ENCODE results near the gene TMEM184C. TPM values are rescaled to one million over a fixed set of nuclear protein-coding genes. Genes with fewer than 3 reads are reported as not detected.
A peak's percentile ranks its signal among the peaks of the same experiment; 100 is the strongest.

Gene TMEM184C
- total RNA-seq, 4 donors from 2014 or later = 15.6 to 30.9 (median 20.7) TPM

DNA sequence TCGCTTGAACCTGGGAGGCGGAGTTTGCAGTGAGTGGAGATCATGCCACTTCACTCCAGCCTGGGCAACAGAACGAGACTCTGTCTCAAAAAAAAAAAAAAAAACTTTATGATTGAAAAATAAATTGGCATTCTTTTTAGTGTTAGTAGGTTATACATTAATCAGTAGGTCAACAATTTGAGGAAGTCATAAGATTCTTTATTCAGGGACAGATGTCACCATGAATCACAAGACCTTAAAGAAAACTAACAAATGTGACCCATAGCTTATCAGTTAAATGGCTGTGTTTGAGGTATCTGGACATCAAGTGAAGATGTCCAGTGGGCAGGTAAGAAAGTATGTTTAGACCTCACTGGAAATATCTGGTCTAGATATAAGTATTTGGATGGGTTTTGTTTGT, 76.0 kb downstream of the TMEM184C start:
- intact Hi-C loops (cut with DNase I; ENCODE audit: low total_unique reads) (no loop called here), in situ Hi-C loops (cut with MboI; ENCODE audit: low sequenced_read_pairs in 4 of 4) (no loop called here)
- no peaks in the 10 kb centered on the region for H3K36me3 ChIP-seq
- TF ChIP-seq, protein P1, sequence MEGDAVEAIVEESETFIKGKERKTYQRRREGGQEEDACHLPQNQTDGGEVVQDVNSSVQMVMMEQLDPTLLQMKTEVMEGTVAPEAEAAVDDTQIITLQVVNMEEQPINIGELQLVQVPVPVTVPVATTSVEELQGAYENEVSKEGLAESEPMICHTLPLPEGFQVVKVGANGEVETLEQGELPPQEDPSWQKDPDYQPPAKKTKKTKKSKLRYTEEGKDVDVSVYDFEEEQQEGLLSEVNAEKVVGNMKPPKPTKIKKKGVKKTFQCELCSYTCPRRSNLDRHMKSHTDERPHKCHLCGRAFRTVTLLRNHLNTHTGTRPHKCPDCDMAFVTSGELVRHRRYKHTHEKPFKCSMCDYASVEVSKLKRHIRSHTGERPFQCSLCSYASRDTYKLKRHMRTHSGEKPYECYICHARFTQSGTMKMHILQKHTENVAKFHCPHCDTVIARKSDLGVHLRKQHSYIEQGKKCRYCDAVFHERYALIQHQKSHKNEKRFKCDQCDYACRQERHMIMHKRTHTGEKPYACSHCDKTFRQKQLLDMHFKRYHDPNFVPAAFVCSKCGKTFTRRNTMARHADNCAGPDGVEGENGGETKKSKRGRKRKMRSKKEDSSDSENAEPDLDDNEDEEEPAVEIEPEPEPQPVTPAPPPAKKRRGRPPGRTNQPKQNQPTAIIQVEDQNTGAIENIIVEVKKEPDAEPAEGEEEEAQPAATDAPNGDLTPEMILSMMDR (IDR thresholded peaks at IDR 0.05 in 4 of 5, conservative IDR thresholded peaks at IDR 0.05 in 1 of 5) = no peak
- no peak for TF ChIP-seq POLR2A (IDR thresholded peaks at IDR 0.05)
- no peak overlapping the region for H3K27ac ChIP-seq
- H3K4me1 ChIP-seq = no peaks in the 10 kb centered on the region
- ATAC-seq (no peak), DNase-seq (no peak)
- no peaks in the 10 kb centered on the region for H3K9me3 ChIP-seq
- H3K27me3 ChIP-seq = no peaks in the 10 kb centered on the region
- H3K4me3 ChIP-seq = no peak overlapping the region

DNA sequence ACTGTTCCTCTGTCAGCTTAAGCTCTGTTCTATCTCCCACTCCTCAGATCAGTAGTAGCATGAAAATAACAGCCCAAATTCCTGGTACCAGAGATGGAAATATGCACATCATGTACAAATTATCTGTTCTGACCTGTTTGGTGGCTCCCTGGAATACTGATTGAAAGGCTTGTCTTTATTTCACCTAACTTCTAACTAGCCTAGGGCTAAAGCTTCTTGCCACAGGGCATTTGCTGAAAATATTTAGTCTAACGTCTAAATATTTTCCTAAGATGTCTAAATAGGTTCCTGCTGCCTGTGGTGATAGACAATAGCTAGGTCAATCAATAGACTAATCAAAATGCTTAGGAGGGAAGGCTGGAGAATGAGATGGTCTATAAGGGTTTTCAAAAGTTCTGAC, 79.7 kb downstream of the TMEM184C start:
- no peaks in the 10 kb centered on the region for H3K36me3 ChIP-seq
- no peaks in the 10 kb centered on the region for H3K27me3 ChIP-seq
- no peak for ATAC-seq
- no peak overlapping the region for H3K4me3 ChIP-seq
- H3K4me1 ChIP-seq = no peaks in the 10 kb centered on the region
- H3K27ac ChIP-seq = no peak overlapping the region
- in situ Hi-C loops (cut with MboI; ENCODE audit: low sequenced_read_pairs in 4 of 4) = no loop called here
- TF ChIP-seq POLR2A (IDR thresholded peaks at IDR 0.05) = no peak
- TF ChIP-seq, protein P1 (IDR thresholded peaks at IDR 0.05 in 4 of 5, conservative IDR thresholded peaks at IDR 0.05 in 1 of 5) = no peak
- intact Hi-C loops (cut with DNase I; ENCODE audit: low total_unique reads) = no loop called here
- DNase-seq = no peak
- no peaks in the 10 kb centered on the region for H3K9me3 ChIP-seq

DNA sequence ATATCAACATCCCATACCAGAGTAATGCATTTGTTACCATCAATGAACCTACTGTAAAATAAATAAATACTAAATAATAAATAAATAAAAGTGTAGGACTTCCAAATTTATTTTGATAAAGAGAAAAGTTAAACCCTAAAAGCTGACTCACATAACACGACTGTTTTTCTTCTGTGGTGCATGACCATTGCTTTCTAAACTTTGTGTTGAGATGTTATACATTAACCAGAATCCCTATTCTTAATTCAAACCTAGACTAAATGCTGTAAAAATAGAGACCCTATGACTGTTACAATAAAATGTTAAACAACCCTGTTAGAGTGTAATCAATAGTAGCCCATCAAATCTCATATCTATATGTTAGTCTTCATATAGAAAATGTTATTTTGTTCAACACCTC, 87.6 kb downstream of the TMEM184C start:
- intact Hi-C loops (cut with DNase I; ENCODE audit: low total_unique reads) = no loop called here
- no peaks in the 10 kb centered on the region for H3K27me3 ChIP-seq
- no peaks in the 10 kb centered on the region for H3K4me1 ChIP-seq
- in situ Hi-C loops (cut with MboI; ENCODE audit: low sequenced_read_pairs in 4 of 4) = loop anchor here in 2 of 4 donors (5.0 kb wide), 1 partner anchor 162 kb away; no protein-coding TSS in a partner anchor
- no peak for DNase-seq
- no peak overlapping the region for H3K4me3 ChIP-seq
- TF ChIP-seq, protein P1 (IDR thresholded peaks at IDR 0.05 in 4 of 5, conservative IDR thresholded peaks at IDR 0.05 in 1 of 5) = no peak
- no peak for TF ChIP-seq POLR2A (IDR thresholded peaks at IDR 0.05)
- no peak for ATAC-seq
- H3K36me3 ChIP-seq = no peaks in the 10 kb centered on the region
- no peaks in the 10 kb centered on the region for H3K9me3 ChIP-seq
- H3K27ac ChIP-seq = no peak overlapping the region

DNA sequence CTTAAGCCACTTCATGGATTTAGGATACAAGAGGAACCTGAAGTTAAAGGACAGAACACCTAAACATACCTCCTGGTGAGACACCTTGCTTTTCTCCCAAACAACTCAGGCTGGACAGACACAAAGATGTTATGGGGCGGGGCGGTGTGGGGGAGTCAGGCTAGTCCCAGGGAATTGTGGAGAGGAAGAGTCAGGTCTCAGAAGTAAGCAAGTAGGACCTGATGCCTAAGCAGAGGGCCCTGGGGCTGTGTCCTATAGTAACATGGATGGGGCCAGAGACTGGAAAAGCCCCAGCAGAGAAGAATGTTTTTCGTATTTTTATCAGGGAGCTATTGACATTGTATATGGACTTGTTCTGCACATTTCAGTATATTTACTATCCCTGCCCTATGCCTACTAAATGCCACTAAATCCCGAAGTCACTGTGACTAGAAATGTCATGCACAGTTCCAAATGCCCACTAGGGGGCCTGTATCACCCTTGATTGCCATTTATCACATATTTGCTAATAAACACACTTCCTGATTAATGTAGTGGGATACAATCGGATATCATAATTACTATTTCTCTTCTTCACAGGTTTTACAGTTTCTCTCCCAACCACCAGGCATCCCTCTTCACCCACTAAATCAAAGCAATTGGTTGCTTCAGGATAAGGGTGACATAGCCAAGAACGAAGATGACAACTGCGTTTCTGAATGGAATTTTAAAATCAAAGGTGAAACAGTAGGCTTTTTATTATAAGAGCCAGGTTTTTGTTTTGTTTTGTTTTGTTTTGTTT, 90.9 kb downstream of the TMEM184C start:
- ATAC-seq (peak; percentile 78 to 88), DNase-seq (peak in 1 of 2 donors; percentile 42)
- no peaks in the 10 kb centered on the region for H3K9me3 ChIP-seq
- intact Hi-C loops (cut with DNase I; ENCODE audit: low total_unique reads) (loop anchor here (1.0 to 2.0 kb wide), 2 partner anchors 25 to 158 kb away; partner anchors contain the start of gene ARHGAP10), in situ Hi-C loops (cut with MboI; ENCODE audit: low sequenced_read_pairs in 4 of 4) (loop anchor here in 1 of 4 donors (5.0 kb wide), 1 partner anchor 159 kb away; no protein-coding TSS in a partner anchor)
- no peaks in the 10 kb centered on the region for H3K4me1 ChIP-seq
- peak overlapping the region in 1 of 4 donors; percentile 31 for H3K27ac ChIP-seq
- no peaks in the 10 kb centered on the region for H3K36me3 ChIP-seq
- no peaks in the 10 kb centered on the region for H3K27me3 ChIP-seq
- no peak for TF ChIP-seq POLR2A (IDR thresholded peaks at IDR 0.05)
- TF ChIP-seq, protein P1 (IDR thresholded peaks at IDR 0.05 in 4 of 5, conservative IDR thresholded peaks at IDR 0.05 in 1 of 5) = peak; percentile 82 to 94 (median 91)
- H3K4me3 ChIP-seq = peak overlapping the region in 2 of 4 donors; percentile 7 to 45

All from gastrocnemius medialis (tissue), 4 donors.